NCI-H1105 (cell line): ENCODE measurements around the gene MIPEP.

ENCODE experiments used
- DNase-seq: peaks from one replicate; lab custom pipeline; 2025; lab: John Stamatoyannopoulos, UW

The MIPEP gene

GRCh38 chr13:23852351-23852750 lies 36.8 kb downstream of the MIPEP start:
- no peak for DNase-seq

DNA sequence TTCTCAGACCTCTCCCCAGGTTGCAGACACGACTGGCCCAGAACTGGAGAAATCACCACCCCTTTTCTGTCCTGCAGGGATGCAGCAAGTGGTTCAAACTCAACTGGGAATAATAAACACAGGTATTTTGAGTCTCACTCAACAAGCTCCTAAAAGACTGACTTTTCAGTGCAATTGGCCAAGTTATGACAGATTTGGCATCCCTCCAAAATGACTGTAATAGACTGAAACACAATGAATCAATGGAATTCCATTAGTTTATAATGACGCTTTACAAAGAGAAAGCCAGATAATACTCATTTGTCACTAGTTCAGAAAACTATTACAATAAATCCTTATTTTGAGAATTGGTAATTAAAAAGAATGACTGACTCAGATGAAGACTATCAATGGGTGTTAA lies 38.1 kb downstream of the MIPEP start:
- DNase-seq, result no peak

- no peak for DNase-seq
Observed at GRCh38 chr13:23850134-23850533, 39.1 kb downstream of the MIPEP start.

- DNase-seq, result no peak
Observed at GRCh38 chr13:23849670-23850069, 39.5 kb downstream of the MIPEP start.

- no peak for DNase-seq
Observed at GRCh38 chr13:23848646-23849141, 40.5 kb downstream of the MIPEP start.

GRCh38 chr13:23848019-23848418 lies 41.2 kb downstream of the MIPEP start:
- DNase-seq, result no peak

GRCh38 chr13:23847497-23847896 lies 41.7 kb downstream of the MIPEP start:
- DNase-seq, result no peak

DNA sequence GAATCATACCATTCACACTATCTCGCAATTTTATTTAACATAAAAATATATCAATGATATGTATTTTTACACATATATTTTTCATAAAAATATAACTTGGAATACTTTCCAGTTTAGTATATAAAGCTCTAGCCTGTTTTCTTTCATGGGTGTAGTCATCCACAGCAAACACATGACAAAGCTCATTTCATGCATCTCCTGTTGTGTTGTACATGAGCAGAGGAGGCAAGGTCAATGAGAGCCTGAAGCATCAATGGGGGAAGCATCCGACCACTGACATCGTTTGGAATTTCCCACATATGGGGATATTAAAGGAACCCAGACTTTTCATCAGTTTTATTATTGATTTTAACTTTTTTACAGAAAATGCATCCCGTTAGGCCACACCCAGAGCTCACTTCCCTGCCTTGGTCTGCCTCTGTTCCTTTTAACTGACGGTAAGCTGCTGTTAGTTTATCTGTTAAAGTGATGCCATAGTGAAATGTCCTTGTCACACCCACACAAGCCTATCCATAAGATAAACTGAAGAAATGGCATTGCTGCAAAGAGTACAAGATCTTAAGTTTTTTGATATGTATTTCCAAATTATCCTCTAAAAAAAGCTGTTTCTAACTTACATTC lies 44.0 kb downstream of the MIPEP start:
- DNase-seq, result no peak

GRCh38 chr13:23844132-23844531 lies 45.1 kb downstream of the MIPEP start:
- no peak for DNase-seq

DNA sequence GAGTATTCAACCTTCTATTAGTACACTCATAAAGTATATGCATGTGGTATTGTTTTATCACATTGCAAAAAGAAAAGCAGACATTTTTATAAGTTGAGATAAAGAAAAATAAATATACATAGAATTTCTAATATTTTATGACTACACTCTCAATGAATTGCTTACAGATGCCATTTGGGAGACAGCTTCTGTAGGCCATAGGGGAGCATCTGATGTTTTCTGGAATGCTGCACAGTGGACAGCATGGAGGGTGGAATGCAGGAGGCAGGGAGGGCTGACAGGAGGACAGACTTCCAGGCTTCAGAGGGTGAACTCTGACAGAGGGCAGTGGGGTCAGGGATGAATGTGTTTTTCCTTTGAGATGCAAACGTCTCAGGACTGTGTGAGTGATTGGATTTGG lies 45.8 kb downstream of the MIPEP start:
- DNase-seq, result no peak

DNA sequence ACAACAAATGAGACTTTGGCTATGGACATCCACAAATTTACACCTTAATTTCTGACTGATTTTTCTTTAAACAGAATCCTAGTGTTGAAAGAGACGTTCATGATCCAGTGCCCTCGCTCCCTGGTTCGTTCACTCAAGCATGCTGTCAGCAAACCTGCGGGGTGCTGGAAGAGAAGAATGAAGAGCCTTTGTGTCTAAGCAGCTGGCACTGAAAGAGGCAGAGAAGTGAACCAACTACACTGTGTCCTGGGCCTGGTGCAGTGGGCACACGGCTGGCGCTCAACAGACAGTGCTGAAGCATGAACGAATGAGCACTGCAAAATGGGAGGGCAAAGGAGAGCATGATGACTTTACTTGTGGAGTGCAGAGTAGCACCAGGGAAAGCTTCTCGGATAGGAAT lies 46.8 kb downstream of the MIPEP start:
- DNase-seq, result no peak

DNA sequence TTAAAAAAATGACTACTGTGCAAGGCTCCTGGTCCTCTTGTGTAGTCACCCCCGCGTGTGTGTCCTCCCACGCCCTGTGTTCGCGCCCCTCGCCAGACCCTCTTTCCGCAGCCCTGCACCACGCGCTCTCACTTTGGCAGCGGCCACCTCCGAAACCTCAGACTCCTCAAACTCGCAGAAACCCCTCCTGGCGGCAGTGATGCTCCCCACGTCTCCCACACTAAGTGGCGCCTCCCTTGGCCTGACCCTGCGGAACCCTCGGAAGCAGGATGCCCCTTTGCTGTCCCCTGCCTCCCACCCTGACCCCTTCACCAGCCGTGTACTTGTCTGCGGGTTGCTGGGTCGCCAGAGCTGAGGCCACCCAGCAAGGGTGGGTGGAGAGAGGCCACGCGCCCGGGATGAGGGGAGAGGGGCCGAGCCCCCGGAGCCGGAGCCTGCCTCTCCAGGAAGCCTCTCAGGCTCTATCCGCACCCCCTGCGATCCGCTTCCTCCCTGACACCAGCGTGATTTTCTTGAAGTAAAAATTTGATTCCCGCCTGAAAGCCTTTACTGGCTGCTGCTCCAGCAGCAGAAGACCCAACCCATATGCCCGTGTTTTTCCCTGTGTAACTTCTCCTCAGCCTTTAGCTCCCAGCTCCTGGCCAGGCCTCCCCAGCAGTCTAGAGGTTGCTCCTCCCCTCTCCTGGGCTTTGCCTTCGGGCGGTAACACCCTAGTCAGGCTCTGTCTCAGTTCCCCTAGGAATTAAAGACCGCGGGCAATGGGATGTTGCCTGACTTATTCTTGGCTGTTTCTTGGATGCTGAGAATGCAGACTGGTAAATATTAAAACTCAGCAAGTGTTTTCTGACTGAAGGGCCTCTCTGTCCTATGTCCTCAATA lies 55.2 kb downstream of the MIPEP start:
- DNase-seq, result no peak

DNA sequence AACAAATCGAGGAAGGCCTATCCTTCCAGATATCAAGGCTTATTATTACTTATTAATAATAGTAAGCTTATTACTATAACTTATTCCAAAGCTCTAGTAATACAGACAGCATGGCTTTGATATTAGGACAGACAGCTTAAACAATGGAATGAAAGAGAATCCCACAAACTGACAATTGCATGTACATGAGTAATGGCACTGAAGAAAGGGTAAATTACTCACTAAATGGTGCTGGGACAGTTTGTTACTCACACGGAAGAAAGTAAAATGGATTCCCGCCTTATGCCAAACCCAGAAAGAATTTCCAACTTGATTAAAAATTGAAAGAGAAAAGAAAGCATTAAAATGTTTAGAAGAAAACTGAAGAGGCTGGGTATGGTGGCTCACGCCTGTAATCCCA lies 60.3 kb downstream of the MIPEP start:
- DNase-seq, result no peak

DNA sequence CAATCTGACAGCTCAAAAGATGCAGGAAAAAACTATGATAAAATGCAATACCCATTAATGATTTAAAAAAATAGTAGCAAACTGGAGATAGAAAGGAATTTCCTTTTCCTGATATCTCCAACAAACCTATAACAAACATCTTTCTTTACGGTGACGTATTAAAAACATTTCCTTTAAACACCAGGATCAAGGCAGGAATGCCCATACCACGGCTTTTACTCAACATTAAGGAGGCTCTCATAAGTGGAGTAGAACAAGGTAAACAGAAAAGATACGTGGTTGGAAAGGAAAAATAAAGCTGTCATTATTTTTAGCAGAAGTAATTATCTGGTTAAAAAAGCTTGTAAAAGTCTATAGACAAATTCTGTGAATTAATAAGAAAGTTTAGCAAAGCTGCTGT lies 61.1 kb downstream of the MIPEP start:
- DNase-seq, result no peak

- DNase-seq, result no peak
Observed at GRCh38 chr13:23825179-23825578, 64.0 kb downstream of the MIPEP start.

- DNase-seq, result no peak
Observed at GRCh38 chr13:23824371-23824770, 64.8 kb downstream of the MIPEP start.

DNA sequence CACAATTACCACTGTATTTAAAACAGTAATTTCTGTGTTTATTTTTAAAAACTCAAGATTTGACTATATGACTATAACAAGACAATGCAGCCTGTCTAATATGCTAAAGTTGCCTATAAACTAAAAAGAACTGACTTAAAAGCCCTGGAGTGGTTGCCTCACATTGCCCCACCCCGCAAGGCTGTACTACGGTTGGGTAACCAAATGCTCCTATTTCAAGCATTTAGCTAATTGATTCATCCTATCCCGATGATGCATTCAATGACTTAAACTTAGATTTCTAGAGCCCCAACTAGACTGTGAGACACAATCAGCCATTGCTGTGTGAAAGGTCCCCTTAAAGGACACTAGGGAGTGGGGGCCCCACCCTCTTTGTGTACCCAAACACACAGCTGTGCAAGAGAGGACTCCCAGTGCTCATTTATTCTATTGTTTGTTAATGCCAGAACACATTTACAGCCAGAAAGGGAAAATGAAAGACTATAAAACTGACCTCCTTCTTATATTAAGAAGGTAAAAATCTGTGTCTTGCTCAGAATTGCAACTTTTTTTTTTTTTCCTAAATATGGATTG lies 66.9 kb downstream of the MIPEP start:
- DNase-seq, result no peak

DNA sequence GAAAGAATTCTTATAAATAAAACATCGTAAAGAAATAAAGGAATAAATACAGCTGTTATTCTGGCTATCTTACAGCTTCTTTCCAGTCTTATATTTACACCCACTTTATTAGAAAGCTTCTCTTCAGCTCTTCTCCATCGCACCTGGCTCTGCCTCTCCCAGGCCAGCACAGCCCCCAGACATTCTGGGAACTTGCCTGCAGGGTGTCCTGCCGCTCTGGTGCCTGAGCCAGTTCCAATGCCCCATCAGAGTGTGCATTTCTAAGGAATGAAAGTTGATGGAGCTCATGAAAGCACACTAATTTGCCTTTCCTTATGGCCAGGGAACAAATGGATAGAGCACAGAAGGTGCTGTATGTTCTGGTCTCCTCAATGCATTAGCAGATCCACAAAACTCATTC lies 68.7 kb downstream of the MIPEP start:
- DNase-seq, result no peak

- no peak for DNase-seq
Observed at GRCh38 chr13:23817830-23818229, 71.4 kb downstream of the MIPEP start.

DNA sequence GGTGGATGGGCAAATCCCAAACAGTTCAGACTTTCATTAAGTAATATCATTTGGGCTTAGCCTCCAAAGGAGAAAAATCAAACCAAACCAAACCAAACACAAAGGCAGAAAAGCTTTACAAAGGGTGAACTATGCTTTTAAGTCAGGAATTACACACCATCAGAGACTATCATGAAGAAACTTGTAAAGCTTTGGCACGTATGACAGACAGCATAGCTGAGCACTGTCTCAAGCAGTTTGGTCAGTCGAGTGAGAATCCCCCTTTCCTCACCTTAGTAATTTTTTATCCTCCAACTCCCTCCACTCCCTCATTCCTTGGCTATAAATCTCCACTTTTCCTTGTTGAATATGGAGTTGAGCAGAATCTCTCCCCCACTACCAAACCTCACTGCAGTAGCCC lies 72.1 kb downstream of the MIPEP start:
- DNase-seq, result no peak

- DNase-seq, result no peak
Observed at GRCh38 chr13:23813635-23814034, 75.6 kb downstream of the MIPEP start.

DNA sequence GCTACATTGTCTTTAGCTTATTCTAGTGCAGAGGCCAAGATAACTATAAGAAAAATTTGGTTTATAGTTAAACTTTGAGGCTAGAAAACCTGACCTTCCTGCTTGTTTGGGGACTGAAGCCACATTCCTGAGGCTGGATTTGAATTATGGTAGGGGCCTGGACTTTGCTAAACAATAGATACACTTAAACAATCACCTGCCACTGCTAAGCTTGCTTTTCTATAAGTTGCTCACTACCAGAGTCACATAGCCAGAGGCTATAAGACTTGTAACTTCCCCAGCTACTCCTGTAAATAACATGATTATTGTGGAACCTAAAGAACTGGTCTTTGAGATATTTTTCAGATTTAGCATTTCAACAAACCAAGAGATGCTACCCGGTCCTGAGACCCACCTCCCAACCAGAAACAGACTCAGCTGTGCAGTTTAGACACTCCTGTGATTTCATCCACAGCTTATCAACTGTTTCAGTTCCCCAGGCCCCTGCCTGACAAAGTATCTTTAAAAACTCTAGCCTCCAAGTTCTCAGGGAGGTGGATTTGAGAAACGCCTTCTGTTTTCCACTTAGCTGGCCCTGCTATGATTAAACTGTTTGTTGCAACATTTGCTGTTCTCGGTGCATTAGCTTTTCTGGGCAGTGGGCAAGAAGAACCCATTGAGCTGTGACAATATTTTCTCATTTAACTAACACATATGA lies 77.7 kb downstream of the MIPEP start:
- DNase-seq, result no peak
